Kidney (tissue), 14 donors: ENCODE measurements around the gene CPEB4. TPM values are rescaled to one million over a fixed set of nuclear protein-coding genes. Genes with fewer than 3 reads are reported as not detected.
A peak's percentile ranks its signal among the peaks of the same experiment; 100 is the strongest.

Experiments
- DNase-seq, 5 donors: peaks; one replicate each; pipeline ENCODE4 v3.0.0-alpha.2; 2013 to 2020
- FAIRE-seq: peaks from 2 replicates; lab custom pipeline; 2012; peaks lifted over from hg19 to GRCh38; lab: Jason Lieb, UNC
- H3K27ac ChIP-seq, 2 donors: one replicate each; pipeline ENCODE4 v1.7.0; 2013; ENCODE audit warnings: low read depth in 2 of 2, low read length in 2 of 2, inconsistent platforms in 1 of 2
- H3K27me3 ChIP-seq: one replicate; pipeline ENCODE4 v1.7.1; 2013; ENCODE audit warnings: low read length, inconsistent platforms; ENCODE audit not compliant: control insufficient read depth, insufficient read depth
- H3K36me3 ChIP-seq, 3 donors: one replicate each; pipeline versions ENCODE4 v1.7.0 to v1.7.1; 2013; ENCODE audit warnings: low read length in 3 of 3, control low read depth in 1 of 3, inconsistent platforms in 1 of 3; ENCODE audit not compliant: insufficient read depth in 3 of 3, control insufficient read depth in 2 of 3
- H3K4me1 ChIP-seq, 3 donors: one replicate each; pipeline versions ENCODE4 v1.7.0 to v1.7.1; 2013; ENCODE audit warnings: low read length in 3 of 3, inconsistent platforms in 1 of 3, low read depth in 1 of 3; ENCODE audit not compliant: control insufficient read depth in 2 of 3, insufficient read depth in 2 of 3
- H3K4me3 ChIP-seq, 3 donors: one replicate each; pipeline versions ENCODE4 v1.7.0 to v1.8.1; 2013; ENCODE audit warnings: low read length in 3 of 3, control low read depth in 1 of 3, inconsistent platforms in 1 of 3
- H3K9ac ChIP-seq, 3 donors: one replicate each; pipeline versions ENCODE4 v1.7.0 to v1.7.1; 2013; ENCODE audit warnings: low read length in 3 of 3, control low read depth in 1 of 3, inconsistent platforms in 1 of 3
- H3K9me3 ChIP-seq, 3 donors: one replicate each; pipeline versions ENCODE4 v1.7.0 to v1.7.1; 2013; ENCODE audit warnings: low read length in 3 of 3, control low read depth in 1 of 3, inconsistent platforms in 1 of 3; ENCODE audit not compliant: control insufficient read depth in 2 of 3, insufficient read depth in 1 of 3
- CTCF ChIP-seq: IDR thresholded peaks from 3 replicates; pipeline ENCODE4 v1.5.1; 2012; ENCODE audit warnings: mild to moderate bottlenecking, moderate library complexity, borderline replicate concordance; ENCODE audit not compliant: insufficient read depth; ENCODE audit errors: extremely low read depth
- intact Hi-C: fragments of 100-400 bp; cut with DNase I; formaldehyde crosslinking; loops from one replicate; pipeline ENCODE4 v1.11.1; 2022
- polyA plus RNA-seq: library from polyadenylated mRNA; stranded (reverse); fragments of 350-450 nt; fragmentation: Illumina TruSeq; extraction: RNeasy Lipid Tissue Mini Kit (QIAGEN cat#74804); gene quantifications from one replicate; pipeline ENCODE4 v1.2.3, GENCODE V29; 2014; ENCODE audit warnings: low read depth, low replicate concordance; ENCODE audit not compliant: insufficient read depth
- total RNA-seq: library from RNA; stranded (reverse); fragmentation: NEBNext Ultra II Directional; extraction: Animal tissue kit (Norgen Biotek cat#: 25700); gene quantifications from one replicate; pipeline ENCODE4 v1.2.1, GENCODE V29; 2021
- donor health status: control.
- donor health status: control.
- donor health status: control.
- donor health status: control.
- donor health status: control.
- donor health status: DM: yes; HTN: yes; CAD: no.
- donor health status: Normal renal cell carcinoma (clear cell type).

CPEB4 gene
- total and polyA plus RNA-seq, 2 donors from 2014 or later: 9.5 to 73.0 TPM

GRCh38 chr5:173974688-173975239, 86.6 kb downstream of the CPEB4 start:
- H3K4me3 ChIP-seq: no peak overlapping the region
- no peak for DNase-seq
- no peak for TF ChIP-seq CTCF
- no peak overlapping the region for H3K27ac ChIP-seq
- intact Hi-C loops: no loop called here
- no peak overlapping the region for H3K9ac ChIP-seq
- FAIRE-seq: no peak
- no peaks in the 10 kb centered on the region for H3K9me3 ChIP-seq
- no peaks in the 10 kb centered on the region for H3K27me3 ChIP-seq
- no peaks in the 10 kb centered on the region for H3K36me3 ChIP-seq
- H3K4me1 ChIP-seq: peaks cover 0 to 10% (median 0%) of the 10 kb centered on the region in 3 donors

- H3K27me3 ChIP-seq: no peaks in the 10 kb centered on the region
- no peak overlapping the region for H3K27ac ChIP-seq
- intact Hi-C loops: no loop called here
- no peak overlapping the region for H3K4me3 ChIP-seq
- FAIRE-seq (no peak), DNase-seq (no peak)
- H3K4me1 ChIP-seq: no peaks in the 10 kb centered on the region
- H3K9ac ChIP-seq: no peak overlapping the region
- peaks cover 0 to 5% (median 0%) of the 10 kb centered on the region in 3 donors for H3K9me3 ChIP-seq
- TF ChIP-seq CTCF: no peak
- H3K36me3 ChIP-seq: no peaks in the 10 kb centered on the region
These were observed 93.1 kb downstream of the CPEB4 start for GRCh38 chr5:173981185-173981761.

- no peak overlapping the region for H3K27ac ChIP-seq
- H3K9ac ChIP-seq: no peak overlapping the region
- FAIRE-seq (no peak), DNase-seq (peak in 1 of 5 donors; percentile 25)
- no peaks in the 10 kb centered on the region for H3K36me3 ChIP-seq
- H3K27me3 ChIP-seq: no peaks in the 10 kb centered on the region
- TF ChIP-seq CTCF: peak; percentile 54
- intact Hi-C loops: no loop called here
- peaks cover 0 to 5% (median 0%) of the 10 kb centered on the region in 3 donors for H3K9me3 ChIP-seq
- no peak overlapping the region for H3K4me3 ChIP-seq
- no peaks in the 10 kb centered on the region for H3K4me1 ChIP-seq
These were observed 96.1 kb downstream of the CPEB4 start for GRCh38 chr5:173984218-173984617.
